ENCODE results near the gene LZTS2. TPM values are rescaled to one million over a fixed set of nuclear protein-coding genes. Genes with fewer than 3 reads are reported as not detected.
A peak's percentile ranks its signal among the peaks of the same experiment; 100 is the strongest.

Gene LZTS2, protein sequence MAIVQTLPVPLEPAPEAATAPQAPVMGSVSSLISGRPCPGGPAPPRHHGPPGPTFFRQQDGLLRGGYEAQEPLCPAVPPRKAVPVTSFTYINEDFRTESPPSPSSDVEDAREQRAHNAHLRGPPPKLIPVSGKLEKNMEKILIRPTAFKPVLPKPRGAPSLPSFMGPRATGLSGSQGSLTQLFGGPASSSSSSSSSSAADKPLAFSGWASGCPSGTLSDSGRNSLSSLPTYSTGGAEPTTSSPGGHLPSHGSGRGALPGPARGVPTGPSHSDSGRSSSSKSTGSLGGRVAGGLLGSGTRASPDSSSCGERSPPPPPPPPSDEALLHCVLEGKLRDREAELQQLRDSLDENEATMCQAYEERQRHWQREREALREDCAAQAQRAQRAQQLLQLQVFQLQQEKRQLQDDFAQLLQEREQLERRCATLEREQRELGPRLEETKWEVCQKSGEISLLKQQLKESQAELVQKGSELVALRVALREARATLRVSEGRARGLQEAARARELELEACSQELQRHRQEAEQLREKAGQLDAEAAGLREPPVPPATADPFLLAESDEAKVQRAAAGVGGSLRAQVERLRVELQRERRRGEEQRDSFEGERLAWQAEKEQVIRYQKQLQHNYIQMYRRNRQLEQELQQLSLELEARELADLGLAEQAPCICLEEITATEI
- 10 to 100 TPM; 12.0 to 14.1 TPM for total RNA-seq

DNA sequence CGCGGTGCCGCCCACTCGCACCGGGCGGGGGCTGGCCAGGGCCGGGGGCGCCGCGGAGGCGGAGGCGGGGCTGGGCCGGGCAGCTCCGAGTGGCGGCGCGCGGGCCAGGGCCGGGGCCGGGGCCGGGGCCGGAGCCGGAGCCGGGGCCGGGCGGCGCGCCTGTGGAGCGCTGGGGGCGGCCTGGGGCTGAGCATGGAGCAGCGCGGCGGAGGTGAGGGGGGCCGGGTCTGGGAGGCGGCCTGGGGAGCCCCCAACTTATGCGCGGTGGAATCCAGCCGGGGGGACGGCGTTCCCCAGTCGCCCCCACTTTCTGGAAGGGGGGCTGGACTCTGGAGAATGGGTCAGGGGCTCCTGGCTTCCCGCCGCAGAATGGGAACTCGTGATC lies at the start of gene LZTS2:
Gene LZTS2, plus strand, starts transcription at position 67 of the 385 bp plus-strand sequence. CDS start 2,731 bp downstream, outside the sequence.
- Mint-ChIP-seq H3K27ac (peak within 1 kb of the TSS; percentile 25), H3K4me1 (ENCODE audit: low read depth) (peaks cover 23% of the 10 kb centered on the region), H3K36me3 (ENCODE audit: insufficient read depth in 2 of 2) (peaks cover 0 to 3% of the 10 kb centered on the region in 2 donors), H3K9me3 (no peaks in the 10 kb centered on the region), H3K27me3 (ENCODE audit: low read depth) (no peaks in the 10 kb centered on the region), H3K4me3 (peak within 1 kb of the TSS; percentile 80 to 86)
- ATAC-seq (replicated peaks in 1 of 2) (no peak), DNase-seq (no peak)

DNA sequence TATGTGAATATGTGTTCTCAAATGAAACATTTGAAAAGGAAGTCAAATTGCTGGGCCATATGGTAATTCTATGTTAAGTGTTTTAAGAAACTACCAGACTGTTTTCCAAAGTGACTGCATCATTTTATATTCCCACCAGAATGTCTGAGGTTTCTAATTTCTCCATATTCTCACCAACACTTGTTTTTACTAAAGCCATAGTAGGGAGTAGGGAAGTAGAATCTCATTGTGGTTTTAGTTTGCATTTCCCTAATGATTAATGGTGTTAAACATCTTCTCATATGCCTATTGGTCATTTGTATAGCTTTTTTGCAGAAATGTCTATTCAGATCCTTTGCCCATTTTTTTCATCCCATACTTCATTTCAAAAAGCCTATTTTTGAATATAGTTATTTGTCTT lies 39.4 kb upstream of the LZTS2 start:
- no peak overlapping the region for H3K4me3 Mint-ChIP-seq
- DNase-seq, result no peak
- no peak for ATAC-seq (replicated peaks in 1 of 2)
- peaks cover 8 to 27% of the 10 kb centered on the region in 2 donors for H3K36me3 Mint-ChIP-seq (ENCODE audit: insufficient read depth in 2 of 2)
- H3K9me3 Mint-ChIP-seq, result no peaks in the 10 kb centered on the region
- peaks cover 5% of the 10 kb centered on the region for H3K4me1 Mint-ChIP-seq (ENCODE audit: low read depth)
- no peaks in the 10 kb centered on the region for H3K27me3 Mint-ChIP-seq (ENCODE audit: low read depth)
- H3K27ac Mint-ChIP-seq, result no peak overlapping the region

DNA sequence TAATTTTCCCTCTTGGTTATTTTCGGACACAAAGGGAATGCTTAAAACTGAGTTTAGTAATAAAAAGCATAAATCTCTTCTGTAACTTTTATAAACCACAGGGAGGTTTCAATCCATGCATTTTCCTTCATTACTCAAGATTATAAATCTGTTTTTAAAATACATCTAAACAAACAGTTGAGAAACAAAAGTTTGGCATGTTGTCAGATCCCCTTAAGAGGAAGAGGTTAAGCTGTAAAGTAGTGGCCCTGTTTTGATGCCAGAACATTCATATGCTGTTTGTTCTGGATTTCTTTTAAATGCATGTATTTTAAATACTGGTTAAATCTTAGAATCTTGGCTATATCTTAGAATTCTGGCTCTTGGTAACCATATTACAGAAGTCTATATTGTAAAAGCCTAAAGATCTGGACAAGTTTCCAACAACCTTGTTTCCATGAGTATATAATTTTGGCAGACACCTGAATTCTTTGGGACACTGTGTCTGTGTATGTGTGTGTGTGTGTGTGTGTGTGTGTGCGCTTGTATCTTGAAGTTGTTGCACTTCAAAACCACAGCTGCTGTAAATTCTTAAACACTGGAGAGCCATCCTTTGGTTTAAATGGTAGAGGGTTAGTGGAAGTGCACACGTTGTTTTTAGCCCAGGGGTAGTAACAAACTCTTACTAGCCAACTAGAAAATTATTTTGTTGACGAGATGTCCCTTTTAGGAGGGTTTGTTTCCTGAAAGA lies 37.1 kb upstream of the LZTS2 start:
- peaks cover 8 to 20% of the 10 kb centered on the region in 2 donors for H3K36me3 Mint-ChIP-seq (ENCODE audit: insufficient read depth in 2 of 2)
- DNase-seq (no peak), ATAC-seq (replicated peaks in 1 of 2) (no peak)
- H3K27me3 Mint-ChIP-seq (ENCODE audit: low read depth), result no peaks in the 10 kb centered on the region
- H3K4me3 Mint-ChIP-seq, result no peak overlapping the region
- peaks cover 3% of the 10 kb centered on the region for H3K4me1 Mint-ChIP-seq (ENCODE audit: low read depth)
- H3K27ac Mint-ChIP-seq, result no peak overlapping the region
- no peaks in the 10 kb centered on the region for H3K9me3 Mint-ChIP-seq

DNA sequence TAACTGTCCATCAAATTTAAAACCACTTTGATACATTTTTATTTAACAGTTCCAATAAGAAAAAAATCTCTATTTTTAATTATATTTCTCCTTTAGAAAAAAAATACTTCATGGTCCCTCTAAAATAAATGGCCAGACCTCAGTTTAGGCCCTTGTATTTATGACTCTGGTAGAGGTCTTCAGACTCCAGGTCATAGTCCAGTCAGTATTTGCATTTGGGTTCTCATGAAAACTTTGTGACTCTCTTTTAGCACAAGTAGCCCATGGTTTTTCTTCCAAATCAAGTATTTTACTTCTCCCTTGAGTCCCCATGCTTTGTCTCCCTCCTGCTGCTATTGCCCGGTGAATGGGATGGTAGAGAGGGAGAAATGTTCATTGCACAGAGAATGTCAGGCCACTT lies 35.8 kb upstream of the LZTS2 start:
- Mint-ChIP-seq H3K36me3 (ENCODE audit: insufficient read depth in 2 of 2) (peaks cover 6 to 18% of the 10 kb centered on the region in 2 donors), H3K9me3 (no peaks in the 10 kb centered on the region), H3K27ac (no peak overlapping the region), H3K27me3 (ENCODE audit: low read depth) (no peaks in the 10 kb centered on the region), H3K4me1 (ENCODE audit: low read depth) (peaks cover 14% of the 10 kb centered on the region), H3K4me3 (no peak overlapping the region)
- ATAC-seq (replicated peaks in 1 of 2) (no peak), DNase-seq (no peak)

DNA sequence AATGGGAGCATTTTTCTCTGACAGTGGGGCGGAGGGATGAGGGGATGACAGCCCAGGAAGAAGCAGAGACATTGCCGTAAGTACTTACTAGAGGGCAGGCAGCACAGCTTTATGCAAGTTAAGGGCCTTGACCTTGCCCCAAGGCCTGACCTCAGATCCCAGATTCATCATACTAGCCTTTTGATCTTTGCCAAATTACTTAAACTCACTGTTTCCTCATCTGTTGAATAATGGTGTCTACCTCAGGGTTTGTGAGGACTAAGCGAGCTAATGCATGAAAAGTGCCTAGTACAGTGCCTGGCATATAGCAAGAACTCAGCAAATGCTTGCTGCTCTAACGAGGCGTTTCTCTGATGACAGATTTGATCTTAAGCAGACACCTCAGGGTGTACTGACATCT lies 33.8 kb upstream of the LZTS2 start:
- Mint-ChIP-seq H3K27me3 (ENCODE audit: low read depth) (no peaks in the 10 kb centered on the region), H3K4me3 (no peak overlapping the region), H3K4me1 (ENCODE audit: low read depth) (peaks cover 17% of the 10 kb centered on the region), H3K36me3 (ENCODE audit: insufficient read depth in 2 of 2) (peaks cover 0 to 9% of the 10 kb centered on the region in 2 donors), H3K27ac (no peak overlapping the region), H3K9me3 (no peaks in the 10 kb centered on the region)
- ATAC-seq (replicated peaks in 1 of 2) (no peak), DNase-seq (no peak)

DNA sequence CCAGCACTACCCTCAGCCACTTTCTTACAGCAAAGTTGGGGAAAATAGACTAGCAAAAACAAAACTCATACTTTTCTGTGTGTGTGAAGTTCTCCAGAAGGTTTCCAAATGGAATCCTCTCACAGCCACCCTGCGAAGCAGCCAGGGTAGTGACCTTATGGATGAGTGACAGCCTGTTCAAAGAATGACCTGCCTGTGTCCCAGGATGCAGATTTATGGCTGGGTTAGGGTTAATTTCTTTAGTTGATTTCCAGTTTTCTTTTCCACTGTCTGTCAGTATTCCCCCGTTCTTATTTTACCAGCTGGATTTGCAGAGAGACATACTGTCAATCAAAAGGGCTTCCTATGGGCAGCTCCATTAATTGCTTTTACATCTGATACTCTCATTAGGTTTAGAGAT lies 32.7 kb upstream of the LZTS2 start:
- Mint-ChIP-seq H3K27ac (no peak overlapping the region), H3K4me1 (ENCODE audit: low read depth) (peaks cover 17% of the 10 kb centered on the region), H3K36me3 (ENCODE audit: insufficient read depth in 2 of 2) (peaks cover 0 to 5% of the 10 kb centered on the region in 2 donors), H3K9me3 (no peaks in the 10 kb centered on the region), H3K27me3 (ENCODE audit: low read depth) (no peaks in the 10 kb centered on the region), H3K4me3 (no peak overlapping the region)
- ATAC-seq (replicated peaks in 1 of 2), result no peak
- no peak for DNase-seq

DNA sequence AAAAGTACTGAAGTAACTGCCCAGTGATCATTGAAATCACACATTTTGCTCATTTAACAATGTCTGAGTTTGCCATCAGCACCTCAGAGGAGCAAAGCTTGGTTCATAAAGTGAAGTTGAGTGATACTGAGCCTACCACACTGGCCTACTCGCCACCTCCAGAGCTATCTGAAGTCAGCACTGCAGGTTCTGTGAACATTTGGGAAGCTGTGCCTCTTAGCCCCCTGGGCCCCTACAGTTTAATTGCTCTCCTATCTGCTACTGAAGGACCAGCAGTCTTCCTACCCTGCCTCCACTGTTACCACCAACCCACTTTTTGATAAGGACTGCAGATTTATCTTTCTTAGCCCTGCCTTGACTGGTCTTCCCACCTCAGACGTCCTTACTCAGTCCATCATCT lies 32.3 kb upstream of the LZTS2 start:
- Mint-ChIP-seq H3K4me1 (ENCODE audit: low read depth) (peaks cover 19% of the 10 kb centered on the region), H3K27ac (no peak overlapping the region), H3K9me3 (no peaks in the 10 kb centered on the region), H3K4me3 (no peak overlapping the region), H3K27me3 (ENCODE audit: low read depth) (no peaks in the 10 kb centered on the region), H3K36me3 (ENCODE audit: insufficient read depth in 2 of 2) (peaks cover 0 to 2% of the 10 kb centered on the region in 2 donors)
- no peak for ATAC-seq (replicated peaks in 1 of 2)
- DNase-seq, result no peak

DNA sequence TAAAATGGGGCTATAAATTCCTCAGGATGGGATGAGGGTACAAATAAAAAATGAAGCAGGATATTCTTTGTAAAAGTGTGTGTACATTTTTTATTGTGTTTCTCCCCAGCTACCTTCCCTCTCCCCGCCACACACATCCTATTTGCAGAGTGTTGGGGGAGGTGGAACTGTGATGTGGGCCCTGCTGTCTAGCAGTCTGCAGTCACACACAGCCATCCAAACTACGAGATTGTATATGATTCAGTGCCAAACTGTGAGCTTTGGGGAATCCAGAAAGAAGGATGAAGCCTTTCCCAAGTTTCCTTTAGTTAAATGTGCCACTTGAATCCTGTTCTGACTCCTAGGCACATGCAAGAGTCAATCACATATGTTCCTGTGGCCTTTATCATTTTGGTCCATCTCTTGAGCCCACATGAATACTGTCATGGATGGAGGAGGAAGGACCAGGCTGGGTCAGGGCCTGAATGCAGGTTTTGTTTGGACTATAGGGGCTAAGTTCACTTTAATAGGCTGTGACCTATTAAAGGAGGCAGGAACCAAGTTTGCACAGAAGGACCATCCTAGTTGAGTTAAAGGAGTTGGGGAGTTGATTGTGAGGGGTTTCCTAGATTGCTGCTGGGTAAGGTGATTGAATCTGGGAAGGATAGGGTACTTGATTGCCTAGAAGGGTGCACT lies 31.4 kb upstream of the LZTS2 start:
- ATAC-seq (replicated peaks in 1 of 2), result no peak
- peaks cover 0 to 2% of the 10 kb centered on the region in 2 donors for H3K36me3 Mint-ChIP-seq (ENCODE audit: insufficient read depth in 2 of 2)
- no peak for DNase-seq
- H3K9me3 Mint-ChIP-seq, result no peaks in the 10 kb centered on the region
- peak overlapping the region; percentile 52 to 56 for H3K4me3 Mint-ChIP-seq
- peaks cover 25% of the 10 kb centered on the region for H3K4me1 Mint-ChIP-seq (ENCODE audit: low read depth)
- no peak overlapping the region for H3K27ac Mint-ChIP-seq
- H3K27me3 Mint-ChIP-seq (ENCODE audit: low read depth), result no peaks in the 10 kb centered on the region

DNA sequence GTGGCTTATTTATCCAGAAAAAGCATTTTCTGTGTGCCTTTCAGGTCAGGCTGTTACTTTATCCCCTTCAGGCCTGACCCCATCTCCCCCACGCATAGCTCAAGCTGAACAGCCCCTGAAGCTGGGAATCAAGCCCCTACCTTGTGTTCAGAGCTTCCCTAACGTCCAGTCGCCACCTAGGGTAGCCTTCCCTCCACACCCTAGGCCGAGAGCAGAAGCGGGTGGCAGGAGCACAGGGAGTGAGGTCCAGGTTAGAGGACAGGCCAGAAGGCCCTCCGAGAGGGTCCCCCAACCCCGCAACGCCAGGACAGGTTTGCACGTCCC lies 30.8 kb upstream of the LZTS2 start:
- Mint-ChIP-seq H3K27ac (no peak overlapping the region), H3K9me3 (no peaks in the 10 kb centered on the region)
- peak in 1 of 2 donors; percentile 12 for ATAC-seq (replicated peaks in 1 of 2)

DNA sequence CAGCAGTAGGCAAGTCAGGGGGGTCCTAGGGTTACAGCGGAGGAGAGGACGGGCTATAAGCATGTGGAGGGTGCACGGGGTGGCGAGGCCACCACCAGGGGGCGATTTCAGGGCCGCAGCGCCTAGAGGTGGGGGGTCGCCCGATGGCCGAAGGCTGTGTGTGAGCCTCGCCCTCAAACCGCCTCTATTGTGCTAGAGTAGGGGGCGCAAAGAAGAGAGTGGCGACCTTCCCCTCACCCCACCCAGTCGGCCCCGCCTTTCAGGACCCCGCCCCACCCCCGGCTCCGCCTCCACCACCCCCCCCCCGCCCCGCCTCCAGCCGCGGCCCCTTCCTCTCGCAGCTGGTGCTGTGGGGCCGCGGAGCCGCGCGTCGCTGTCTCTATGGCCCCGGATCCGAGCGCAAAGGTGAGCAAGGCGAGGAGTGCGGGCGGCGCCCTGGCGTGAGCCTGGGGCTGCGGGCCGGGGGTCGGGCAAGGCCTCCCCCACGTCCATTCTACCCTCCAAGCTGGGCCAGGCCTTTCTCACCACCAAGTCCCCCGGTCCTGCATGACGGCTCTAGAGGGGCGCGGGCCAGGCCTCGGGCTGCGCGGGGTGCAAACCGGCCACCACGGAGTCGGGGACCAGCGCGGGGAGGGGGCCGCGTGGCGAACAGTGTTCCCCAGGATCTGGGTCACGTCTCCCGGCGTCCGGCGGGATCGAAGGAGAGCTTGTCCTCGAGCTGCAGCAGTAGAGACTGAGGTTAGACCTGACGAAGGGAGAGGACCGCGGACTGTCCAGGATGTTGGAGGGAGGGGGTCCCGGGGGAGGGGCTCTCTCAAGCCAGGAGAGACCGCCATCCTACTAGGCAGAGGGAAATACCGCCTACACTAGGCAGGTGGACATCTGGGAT lies 30.2 kb upstream of the LZTS2 start, which contains the start of gene SEMA4G:
Gene SEMA4G, plus strand, starts transcription at position 318 of the 889 bp plus-strand sequence. CDS start 3,409 bp downstream, outside the sequence.
- H3K27me3 Mint-ChIP-seq (ENCODE audit: low read depth), result no peaks in the 10 kb centered on the region
- H3K36me3 Mint-ChIP-seq (ENCODE audit: insufficient read depth in 2 of 2), result peaks cover 0 to 2% of the 10 kb centered on the region in 2 donors
- peak within 1 kb of the TSS; percentile 56 to 68 for H3K4me3 Mint-ChIP-seq
- DNase-seq, result peak; percentile 61 to 65
- no peak within 1 kb of the TSS for H3K27ac Mint-ChIP-seq
- peak; percentile 77 to 83 for ATAC-seq (replicated peaks in 1 of 2)
- H3K4me1 Mint-ChIP-seq (ENCODE audit: low read depth), result peaks cover 25% of the 10 kb centered on the region
- no peaks in the 10 kb centered on the region for H3K9me3 Mint-ChIP-seq

More for the DNA sequence above, 30.8 kb upstream of the LZTS2 start:
- Mint-ChIP-seq H3K27me3 (ENCODE audit: low read depth) (no peaks in the 10 kb centered on the region), H3K4me3 (peak overlapping the region; percentile 56 to 68), H3K4me1 (ENCODE audit: low read depth) (peaks cover 25% of the 10 kb centered on the region), H3K36me3 (ENCODE audit: insufficient read depth in 2 of 2) (peaks cover 0 to 2% of the 10 kb centered on the region in 2 donors)
- no peak for DNase-seq

DNA sequence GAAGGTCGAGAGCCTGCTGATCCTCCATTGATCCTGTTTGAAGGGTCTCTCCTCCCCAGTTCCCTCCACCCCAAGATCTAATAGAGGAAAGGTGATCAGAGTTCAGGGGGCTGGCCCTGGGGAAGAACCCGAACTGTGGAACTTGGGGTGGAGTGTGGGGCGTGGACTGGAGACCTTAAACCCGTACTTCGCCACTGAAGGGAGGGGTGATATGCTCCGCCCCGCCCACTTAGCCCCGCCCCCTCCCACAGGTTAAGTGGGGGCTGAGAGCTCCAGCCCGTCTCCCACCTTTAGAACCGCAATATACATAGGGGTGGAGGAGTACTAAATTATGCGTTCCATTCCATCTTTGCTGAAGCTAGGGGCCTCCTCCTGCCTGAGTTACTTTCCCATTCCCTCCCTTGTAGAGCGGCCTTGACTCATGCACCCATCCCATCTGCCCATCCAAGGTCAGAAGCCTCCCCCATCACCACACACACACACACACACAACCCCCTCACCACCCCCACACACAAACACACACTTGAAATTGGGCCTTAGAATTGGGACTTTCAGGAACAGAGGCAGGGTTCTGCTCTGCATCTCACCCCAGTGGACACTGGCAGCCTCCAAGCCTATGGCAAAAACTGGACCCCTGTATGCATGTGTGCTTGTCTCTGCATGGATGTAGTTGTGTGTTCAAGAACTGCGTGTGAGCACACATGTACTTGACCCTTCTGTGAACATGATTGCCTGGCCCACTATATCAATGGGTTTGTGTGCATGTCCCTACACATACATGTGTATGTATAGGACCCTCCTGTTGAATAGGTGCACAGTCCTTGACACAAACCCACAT lies 29.3 kb upstream of the LZTS2 start:
- Mint-ChIP-seq H3K4me3 (peak overlapping the region; percentile 47 to 68), H3K9me3 (no peaks in the 10 kb centered on the region), H3K27ac (no peak overlapping the region), H3K27me3 (ENCODE audit: low read depth) (no peaks in the 10 kb centered on the region), H3K4me1 (ENCODE audit: low read depth) (peaks cover 25% of the 10 kb centered on the region), H3K36me3 (ENCODE audit: insufficient read depth in 2 of 2) (peaks cover 0 to 2% of the 10 kb centered on the region in 2 donors)
- no peak for DNase-seq
- ATAC-seq (replicated peaks in 1 of 2), result peak in 1 of 2 donors; percentile 14
